ENCODE measurements around the gene GNLY. TPM values are rescaled to one million over a fixed set of nuclear protein-coding genes. Genes with fewer than 3 reads are reported as not detected.

The GNLY gene
- total and polyA plus RNA-seq, 10 donors: 13.1 to 87.8 (median 35.2) TPM

GRCh38 chr2:85692039-85692645, 2.0 kb upstream of the GNLY start:
- WGBS, 5 donors: 71 to 86% (median 80%) methylated on average over 5 of the region's 5 CpGs
- no peak for DNase-seq
- no peak overlapping the region for H3K4me3 ChIP-seq
- intact Hi-C loops (cut with DNase I; ENCODE audit: low total_unique reads): no loop called here
- H3K4me1 ChIP-seq: peaks cover 0 to 12% (median 0%) of the 10 kb centered on the region in 6 donors
- peak overlapping the region in 3 of 8 donors; percentile 2 to 15 (median 5) for H3K27ac ChIP-seq
- TF ChIP-seq, protein P1, sequence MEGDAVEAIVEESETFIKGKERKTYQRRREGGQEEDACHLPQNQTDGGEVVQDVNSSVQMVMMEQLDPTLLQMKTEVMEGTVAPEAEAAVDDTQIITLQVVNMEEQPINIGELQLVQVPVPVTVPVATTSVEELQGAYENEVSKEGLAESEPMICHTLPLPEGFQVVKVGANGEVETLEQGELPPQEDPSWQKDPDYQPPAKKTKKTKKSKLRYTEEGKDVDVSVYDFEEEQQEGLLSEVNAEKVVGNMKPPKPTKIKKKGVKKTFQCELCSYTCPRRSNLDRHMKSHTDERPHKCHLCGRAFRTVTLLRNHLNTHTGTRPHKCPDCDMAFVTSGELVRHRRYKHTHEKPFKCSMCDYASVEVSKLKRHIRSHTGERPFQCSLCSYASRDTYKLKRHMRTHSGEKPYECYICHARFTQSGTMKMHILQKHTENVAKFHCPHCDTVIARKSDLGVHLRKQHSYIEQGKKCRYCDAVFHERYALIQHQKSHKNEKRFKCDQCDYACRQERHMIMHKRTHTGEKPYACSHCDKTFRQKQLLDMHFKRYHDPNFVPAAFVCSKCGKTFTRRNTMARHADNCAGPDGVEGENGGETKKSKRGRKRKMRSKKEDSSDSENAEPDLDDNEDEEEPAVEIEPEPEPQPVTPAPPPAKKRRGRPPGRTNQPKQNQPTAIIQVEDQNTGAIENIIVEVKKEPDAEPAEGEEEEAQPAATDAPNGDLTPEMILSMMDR (IDR thresholded peaks at IDR 0.05 in 8 of 11, conservative IDR thresholded peaks at IDR 0.05 in 3 of 11): no peak
- TF ChIP-seq POLR2AphosphoS5 (IDR thresholded peaks at IDR 0.05): no peak
- TF ChIP-seq POLR2A (IDR thresholded peaks at IDR 0.05): no peak
- no peaks in the 10 kb centered on the region for H3K9me3 ChIP-seq
- H3K36me3 ChIP-seq: no peaks in the 10 kb centered on the region
- no peaks in the 10 kb centered on the region for H3K27me3 ChIP-seq (replicated peaks in 1 of 7)

GRCh38 chr2:85695121-85695520, 963 bp downstream of the GNLY start:
- no peaks in the 10 kb centered on the region for H3K9me3 ChIP-seq
- intact Hi-C loops (cut with DNase I; ENCODE audit: low total_unique reads): no loop called here
- no peak for TF ChIP-seq POLR2AphosphoS5 (IDR thresholded peaks at IDR 0.05)
- no peak for TF ChIP-seq POLR2A (IDR thresholded peaks at IDR 0.05)
- TF ChIP-seq, protein P1 (IDR thresholded peaks at IDR 0.05 in 8 of 11, conservative IDR thresholded peaks at IDR 0.05 in 3 of 11): no peak
- peak overlapping the region in 3 of 8 donors; percentile 58 to 81 (median 78) for H3K27ac ChIP-seq
- H3K36me3 ChIP-seq: no peaks in the 10 kb centered on the region
- H3K27me3 ChIP-seq (replicated peaks in 1 of 7): no peaks in the 10 kb centered on the region
- peak overlapping the region in 2 of 8 donors; percentile 12 to 50 for H3K4me3 ChIP-seq
- H3K4me1 ChIP-seq: peaks cover 0 to 25% (median 0%) of the 10 kb centered on the region in 6 donors
- WGBS, 5 donors: 80 to 93% (median 89%) methylated on average over 10 to 11 of the region's 11 CpGs
- no peak for DNase-seq

DNA sequence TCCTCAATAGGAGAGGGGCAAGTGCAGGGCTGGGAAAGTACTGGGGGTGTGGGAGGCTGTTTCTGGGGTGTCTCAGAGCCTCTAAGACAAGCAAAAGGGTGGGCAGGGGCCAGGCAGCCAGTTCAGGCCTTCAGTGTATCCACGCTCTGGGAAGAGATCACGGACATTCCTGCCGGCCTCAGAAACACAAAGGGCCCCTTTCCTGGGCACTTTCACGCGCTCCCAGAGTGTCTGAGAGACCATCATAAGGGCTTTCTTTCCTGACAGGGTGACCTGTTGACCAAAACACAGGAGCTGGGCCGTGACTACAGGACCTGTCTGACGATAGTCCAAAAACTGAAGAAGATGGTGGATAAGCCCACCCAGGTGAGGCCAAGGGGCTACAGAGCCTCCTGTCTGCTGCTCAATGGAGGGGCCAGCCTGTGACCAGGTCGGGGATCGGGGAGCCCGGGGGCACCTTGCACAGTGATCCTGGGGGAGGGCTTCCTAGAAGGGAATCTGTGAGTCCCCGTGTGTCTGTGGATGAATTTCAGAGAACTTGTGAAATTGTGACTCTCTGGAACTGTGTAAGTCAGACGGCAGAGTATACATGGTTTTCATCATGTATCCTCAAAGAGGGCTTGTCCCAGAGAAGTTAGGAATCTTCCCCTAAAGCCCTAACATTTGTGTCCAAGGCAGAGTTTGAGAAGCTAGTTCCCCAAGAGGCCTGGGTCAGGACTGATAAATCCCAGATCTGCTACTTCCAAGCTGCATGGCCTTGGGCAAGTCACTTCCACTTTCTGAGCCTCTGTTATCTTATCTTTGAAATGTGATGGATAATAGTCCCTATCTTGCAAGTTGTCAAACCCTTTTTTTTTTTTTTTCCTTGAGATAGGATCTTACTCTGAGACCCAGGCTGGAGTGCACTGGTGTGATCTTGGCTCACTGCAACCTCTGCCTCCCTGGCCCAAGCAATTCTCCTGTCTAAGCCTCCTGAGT, 1.8 kb downstream of the GNLY start:
- Histone ChIP-seq H3K4me1 (peaks cover 0 to 25% (median 0%) of the 10 kb centered on the region in 6 donors), H3K36me3 (no peaks in the 10 kb centered on the region), H3K27ac (peak overlapping the region in 3 of 8 donors; percentile 58 to 81 (median 78)), H3K27me3 (replicated peaks in 1 of 7) (no peaks in the 10 kb centered on the region), H3K4me3 (peak overlapping the region in 2 of 8 donors; percentile 12 to 50), H3K9me3 (no peaks in the 10 kb centered on the region)
- no peak for DNase-seq
- WGBS, 5 donors: 86 to 89% (median 87%) methylated on average over 11 to 12 of the region's 12 CpGs
- TF ChIP-seq POLR2A (IDR thresholded peaks at IDR 0.05) (no peak), POLR2AphosphoS5 (IDR thresholded peaks at IDR 0.05) (no peak)
- TF ChIP-seq, protein P1 (IDR thresholded peaks at IDR 0.05 in 8 of 11, conservative IDR thresholded peaks at IDR 0.05 in 3 of 11): no peak
- intact Hi-C loops (cut with DNase I; ENCODE audit: low total_unique reads): no loop called here

All from spleen (tissue), 11 donors.